HG03565 (cell line): Measurements from ENCODE around the gene KEAP1.
"Not testable (repeated sequence)": the region's sequence is repeated elsewhere in the genome, so short reads cannot be mapped to it uniquely, and the experiment has no call there.

Source experiments
- ATAC-seq: cut with Tn5 transposase; IDR thresholded peaks from one replicate; pipeline ENCODE4 v1.9.1; 2021; ENCODE audit warnings: mild to moderate bottlenecking, moderate library complexity; ENCODE audit not compliant: unreplicated experiment

KEAP1 gene

DNA sequence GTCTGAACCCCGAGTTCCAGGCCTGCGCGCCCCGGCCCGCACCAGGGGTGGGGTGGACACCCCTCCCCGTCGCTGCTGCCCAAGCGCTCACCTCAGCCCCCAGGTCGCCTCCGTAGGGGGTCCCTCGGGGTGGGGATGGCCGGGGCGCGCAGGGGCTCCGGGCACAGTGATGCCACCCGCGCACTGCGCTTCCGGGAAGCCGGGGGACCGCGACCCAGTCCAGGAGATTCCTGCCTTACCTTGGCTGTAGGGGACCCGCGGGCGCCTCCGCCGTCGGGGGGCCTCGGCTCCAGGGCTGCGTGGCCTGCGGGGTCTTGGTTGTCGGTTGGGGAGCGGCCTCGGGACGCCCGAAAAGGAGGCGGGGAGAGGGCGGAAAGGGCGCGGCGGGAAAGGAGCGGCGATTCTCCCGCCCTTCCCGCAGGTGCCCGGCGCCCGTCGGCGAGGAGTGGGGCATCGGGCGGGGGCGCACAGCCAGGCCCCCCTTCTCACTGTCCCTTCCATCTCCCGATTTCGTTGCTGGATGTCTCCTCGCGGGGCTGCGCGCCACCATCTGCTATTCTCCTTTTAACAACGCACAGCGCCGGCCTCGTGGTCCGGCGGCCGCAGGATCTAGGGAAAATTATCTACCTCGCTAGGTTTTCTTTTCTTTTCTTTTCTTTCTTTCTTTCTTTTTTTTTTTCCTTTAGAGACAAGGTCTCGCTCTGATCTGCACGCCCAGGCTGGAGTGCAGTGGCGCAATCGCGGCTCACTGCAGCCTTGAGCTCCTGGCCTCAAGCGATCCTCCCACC, at the start of gene KEAP1:
TSS of gene KEAP1 (minus strand) at position 355 of the 788 bp plus-strand sequence. CDS start 3,323 bp downstream, outside the sequence.
- ATAC-seq: no peak

DNA sequence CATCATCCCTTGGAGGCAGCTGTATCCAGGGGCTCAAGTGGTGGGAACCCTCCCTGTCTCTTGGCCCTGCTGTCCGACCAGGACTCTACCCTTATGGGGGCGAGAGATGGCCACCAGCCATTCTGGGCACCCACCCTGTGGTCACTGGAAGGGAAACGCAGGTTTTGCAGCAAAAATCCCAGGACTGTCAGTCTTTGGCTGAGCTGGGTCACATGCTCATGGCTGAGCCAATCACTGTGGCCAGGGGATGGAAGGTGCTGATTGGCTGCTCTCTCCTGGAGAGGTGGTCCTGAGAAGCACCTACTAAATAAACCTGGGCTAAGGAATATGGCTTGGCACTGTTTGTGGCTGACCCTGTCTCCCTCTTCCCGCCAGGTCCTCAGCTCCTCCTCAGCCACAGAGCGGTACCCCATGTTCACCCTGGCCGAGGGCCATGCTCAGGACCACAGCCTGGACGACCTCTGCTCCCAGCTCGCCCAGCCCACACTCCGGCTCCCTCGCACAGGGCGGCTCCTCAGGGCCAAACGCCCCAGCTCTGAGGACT, 49.4 kb upstream of the KEAP1 start:
- ATAC-seq: no peak

GRCh38 chr19:10551698-10552301, 48.6 kb upstream of the KEAP1 start:
- ATAC-seq: no peak

GRCh38 chr19:10551006-10551405, 47.9 kb upstream of the KEAP1 start:
- not testable (repeated sequence) for ATAC-seq

DNA sequence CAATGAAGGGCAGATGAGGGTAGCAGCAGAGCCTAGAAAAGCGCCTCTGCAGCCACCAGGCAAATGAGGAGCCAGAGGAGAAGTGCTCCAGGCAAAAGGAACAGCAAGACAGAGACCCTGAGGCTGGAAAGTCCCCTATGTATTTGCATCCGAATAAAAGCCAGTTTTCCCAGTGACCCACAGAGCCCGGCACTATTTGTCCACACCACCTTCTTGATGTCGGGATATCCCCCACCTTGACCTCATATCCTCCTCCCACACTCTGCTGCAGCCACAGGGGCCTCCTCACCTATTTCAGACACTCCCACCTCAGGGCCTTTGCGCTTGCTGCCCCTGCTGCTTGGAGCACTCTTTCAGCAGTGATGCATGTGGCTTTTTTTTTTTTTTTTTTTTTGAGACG, 47.2 kb upstream of the KEAP1 start:
- ATAC-seq: no peak

DNA sequence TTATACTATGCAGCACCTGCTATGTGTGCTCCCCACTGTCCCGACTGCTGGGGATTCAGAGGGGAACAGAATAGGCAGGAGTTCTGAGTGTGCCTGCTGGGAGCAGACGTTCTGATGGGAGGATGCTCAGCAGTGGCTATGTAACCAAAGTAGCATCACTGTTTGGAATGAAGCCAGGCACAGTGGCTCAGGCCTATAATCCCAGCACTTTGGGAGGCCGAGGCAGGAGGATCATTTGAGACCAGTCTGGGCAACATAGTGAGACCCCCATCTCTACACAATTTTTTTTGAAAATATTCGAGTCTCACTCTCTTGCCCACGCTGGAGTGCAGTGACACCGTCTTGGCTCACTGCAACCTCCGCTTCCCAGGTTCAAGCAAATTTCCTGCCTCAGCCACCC, 46.6 kb upstream of the KEAP1 start:
- ATAC-seq: no peak

- no peak for ATAC-seq
These were observed 45.7 kb upstream of the KEAP1 start for GRCh38 chr19:10548746-10549276.

DNA sequence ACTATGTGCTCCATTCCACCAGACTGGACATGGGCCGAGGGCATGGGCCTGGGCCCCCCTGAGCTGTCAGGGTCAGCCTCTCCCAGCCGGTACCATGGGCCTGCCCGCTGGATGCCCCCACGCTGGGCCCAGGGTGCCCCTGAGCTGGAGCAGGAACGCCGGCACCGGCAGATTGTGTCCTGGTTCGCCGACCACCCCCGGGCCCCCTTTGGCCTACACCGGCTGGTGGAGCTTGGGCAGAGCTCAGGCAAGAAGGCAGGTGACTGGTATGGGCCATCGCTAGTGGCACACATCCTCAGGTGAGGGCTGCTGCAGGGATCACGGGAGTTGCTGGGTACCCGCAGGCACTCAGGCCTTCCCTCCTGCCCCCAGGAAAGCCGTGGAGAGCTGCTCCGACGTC, 43.7 kb upstream of the KEAP1 start:
- no peak for ATAC-seq

- no peak for ATAC-seq
These were observed 41.6 kb upstream of the KEAP1 start for GRCh38 chr19:10544753-10545251.

- ATAC-seq: no peak
These were observed 41.1 kb upstream of the KEAP1 start for GRCh38 chr19:10544242-10544752.

DNA sequence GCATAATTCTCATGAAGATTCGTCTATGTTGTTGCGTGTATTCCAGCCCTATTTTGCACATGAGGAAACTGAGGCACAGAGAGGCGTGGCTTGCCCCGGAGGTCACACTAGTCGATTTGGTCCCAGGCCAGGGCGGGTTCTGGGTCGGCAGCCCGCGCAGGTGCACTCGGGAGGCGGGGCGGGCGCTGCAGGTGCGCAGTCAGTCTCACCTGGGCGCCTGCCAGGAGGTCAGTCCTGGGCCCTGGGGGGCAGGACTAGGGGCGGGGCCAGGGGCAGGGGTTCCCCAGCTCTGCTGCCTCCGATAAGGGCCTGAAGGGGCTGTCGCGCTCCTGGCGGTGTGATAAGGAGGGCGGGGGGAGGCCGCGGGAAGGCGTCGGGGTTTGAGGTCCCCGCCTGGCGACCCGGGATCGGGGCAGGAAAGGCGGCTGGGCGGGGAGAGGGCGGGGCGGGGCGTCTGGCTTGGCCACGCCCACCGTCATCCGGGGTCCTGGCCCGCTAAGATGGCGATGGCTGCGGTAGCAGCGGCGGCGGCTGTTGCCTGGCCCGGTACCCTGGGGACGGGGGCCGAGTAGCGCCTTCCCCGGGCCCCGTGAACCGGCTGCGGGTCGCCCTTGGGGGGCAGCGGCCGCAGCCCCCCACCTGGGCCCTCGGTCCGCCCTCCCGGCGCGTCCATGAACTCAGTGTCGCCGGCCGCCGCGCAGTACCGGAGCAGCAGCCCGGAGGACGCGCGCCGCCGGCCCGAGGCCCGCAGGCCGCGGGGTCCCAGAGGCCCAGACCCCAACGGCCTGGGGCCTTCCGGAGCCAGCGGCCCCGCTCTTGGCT, 40.5 kb upstream of the KEAP1 start, which contains the start of gene ATG4D:
TSS of gene ATG4D (plus strand) at position 485 of the 822 bp plus-strand sequence. CDS start at position 672, 187 bp downstream.
- ATAC-seq: peak; percentile 44

GRCh38 chr19:10543059-10543419, 39.9 kb upstream of the KEAP1 start:
- no peak for ATAC-seq

GRCh38 chr19:10539016-10539415, 35.9 kb upstream of the KEAP1 start:
- ATAC-seq: not testable (repeated sequence)

- no peak for ATAC-seq
These were observed 35.2 kb upstream of the KEAP1 start for GRCh38 chr19:10538204-10538983.

- no peak for ATAC-seq
These were observed 34.5 kb upstream of the KEAP1 start for GRCh38 chr19:10537668-10538067.

DNA sequence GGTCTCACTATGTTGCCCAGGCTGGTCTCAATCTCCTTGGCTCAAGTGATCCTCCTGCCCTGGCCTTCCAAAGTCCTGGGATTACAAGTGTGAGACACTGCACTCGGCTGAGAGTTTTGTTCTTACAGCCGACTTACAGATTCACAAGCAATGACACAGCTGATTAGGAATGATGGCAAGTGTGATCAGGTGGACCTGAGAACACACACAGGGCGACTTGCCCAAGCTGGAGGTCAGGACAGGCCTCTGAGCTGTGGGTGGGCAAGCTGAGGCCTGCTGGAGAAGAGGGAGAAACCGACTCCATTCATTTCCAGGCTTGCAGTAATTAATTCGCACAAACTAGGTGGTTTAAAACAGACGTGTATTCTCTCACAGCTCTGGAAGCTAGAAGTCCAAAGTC, 32.5 kb upstream of the KEAP1 start:
- ATAC-seq: no peak

DNA sequence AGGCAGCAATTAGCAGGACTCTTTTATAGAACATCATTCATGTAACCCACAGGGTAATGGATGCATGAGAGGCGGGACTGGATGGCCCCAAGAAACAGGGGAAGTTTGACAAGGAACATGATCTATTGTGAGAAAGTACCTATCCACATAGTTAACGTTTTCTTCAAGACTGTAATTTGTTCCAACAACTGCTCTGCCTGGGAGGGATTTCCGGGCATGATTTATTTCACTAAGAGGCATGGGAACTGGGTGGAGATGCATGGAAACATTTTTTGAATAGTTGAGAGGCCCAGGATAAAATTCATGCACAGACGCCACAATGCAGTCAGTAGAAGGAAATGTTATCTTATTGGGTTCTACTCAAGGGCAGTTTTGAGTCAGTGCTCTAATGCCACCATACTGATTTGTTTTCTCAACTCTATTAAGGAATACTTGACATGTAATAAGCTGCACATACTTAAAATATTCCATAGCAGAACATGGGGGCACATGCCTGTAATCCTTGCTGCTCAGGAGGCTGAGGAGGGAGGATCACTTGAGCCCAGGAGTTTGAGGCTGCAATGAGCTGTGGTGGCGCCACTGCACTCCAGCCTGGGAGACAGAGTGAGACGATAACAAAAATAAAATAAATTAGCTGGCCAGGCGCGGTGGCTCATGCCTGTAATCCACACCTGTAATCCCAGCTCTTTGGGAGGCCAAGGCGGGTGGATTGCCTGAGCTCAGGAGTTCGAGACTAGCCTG, 30.7 kb upstream of the KEAP1 start:
- ATAC-seq: no peak

DNA sequence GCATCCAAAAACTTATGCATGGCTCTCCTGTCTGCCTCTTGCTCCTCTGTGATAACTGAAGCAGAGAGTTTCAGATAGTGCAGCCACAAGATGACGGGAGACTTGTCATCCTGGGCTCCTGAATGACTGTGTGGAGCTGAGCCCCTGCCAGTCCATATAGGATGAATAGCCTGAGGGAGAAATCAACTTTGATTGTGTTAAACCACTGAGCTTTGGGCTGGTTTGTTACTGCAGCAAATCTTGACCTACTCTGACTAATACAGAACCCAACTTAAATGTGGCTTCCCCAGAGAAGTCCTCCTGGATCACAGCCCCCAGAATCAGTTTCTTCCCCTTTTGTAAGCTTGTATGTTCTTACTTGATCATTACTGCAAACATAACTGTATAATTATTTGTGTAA, 29.3 kb upstream of the KEAP1 start:
- no peak for ATAC-seq

- ATAC-seq: not testable (repeated sequence)
These were observed 23.7 kb upstream of the KEAP1 start for GRCh38 chr19:10526887-10527286.
